ENCODE results near the gene NR1D2.

The NR1D2 gene

GRCh38 chr3:23944007-23944783, 891 bp upstream of the NR1D2 start:
- H3K4me2 ChIP-seq = peak overlapping the region; percentile 82
- H3K4me3 ChIP-seq = peak overlapping the region; percentile 71
- no peaks in the 10 kb centered on the region for H3K36me3 ChIP-seq
- H3K9me3 ChIP-seq = no peaks in the 10 kb centered on the region
- no peak overlapping the region for H3K27ac ChIP-seq
- H3K9ac ChIP-seq = no peak overlapping the region
- peaks cover 15% of the 10 kb centered on the region for H3K4me1 ChIP-seq
- peaks cover 30% of the 10 kb centered on the region for H4K20me1 ChIP-seq
- peaks cover 20% of the 10 kb centered on the region for H3K27me3 ChIP-seq
- no peak for TF ChIP-seq Cebpa-rat (IDR thresholded peaks at IDR 0.05)

DNA sequence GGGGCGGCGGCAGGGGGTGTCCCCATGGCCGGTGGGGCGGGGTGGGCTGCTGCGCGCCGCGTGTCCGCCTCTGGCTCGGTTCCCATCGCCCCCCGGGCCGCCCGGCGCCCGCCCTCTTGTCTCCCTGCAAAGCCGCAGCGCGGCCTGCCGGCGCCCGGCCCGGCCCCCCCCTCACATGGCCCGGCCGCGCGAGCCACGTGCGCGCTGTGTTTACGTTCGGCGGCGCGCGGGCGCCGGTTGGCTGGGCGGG, 502 bp downstream of the NR1D2 start:
- Histone ChIP-seq H3K9ac (peak overlapping the region; percentile 86), H3K36me3 (no peaks in the 10 kb centered on the region), H3K4me1 (peaks cover 27% of the 10 kb centered on the region), H3K4me3 (peak overlapping the region; percentile 71), H3K27ac (peak overlapping the region; percentile 89), H3K27me3 (peaks cover 20% of the 10 kb centered on the region), H3K4me2 (peak overlapping the region; percentile 71), H4K20me1 (peaks cover 44% of the 10 kb centered on the region), H3K9me3 (no peaks in the 10 kb centered on the region)
- no peak for TF ChIP-seq Cebpa-rat (IDR thresholded peaks at IDR 0.05)

DNA sequence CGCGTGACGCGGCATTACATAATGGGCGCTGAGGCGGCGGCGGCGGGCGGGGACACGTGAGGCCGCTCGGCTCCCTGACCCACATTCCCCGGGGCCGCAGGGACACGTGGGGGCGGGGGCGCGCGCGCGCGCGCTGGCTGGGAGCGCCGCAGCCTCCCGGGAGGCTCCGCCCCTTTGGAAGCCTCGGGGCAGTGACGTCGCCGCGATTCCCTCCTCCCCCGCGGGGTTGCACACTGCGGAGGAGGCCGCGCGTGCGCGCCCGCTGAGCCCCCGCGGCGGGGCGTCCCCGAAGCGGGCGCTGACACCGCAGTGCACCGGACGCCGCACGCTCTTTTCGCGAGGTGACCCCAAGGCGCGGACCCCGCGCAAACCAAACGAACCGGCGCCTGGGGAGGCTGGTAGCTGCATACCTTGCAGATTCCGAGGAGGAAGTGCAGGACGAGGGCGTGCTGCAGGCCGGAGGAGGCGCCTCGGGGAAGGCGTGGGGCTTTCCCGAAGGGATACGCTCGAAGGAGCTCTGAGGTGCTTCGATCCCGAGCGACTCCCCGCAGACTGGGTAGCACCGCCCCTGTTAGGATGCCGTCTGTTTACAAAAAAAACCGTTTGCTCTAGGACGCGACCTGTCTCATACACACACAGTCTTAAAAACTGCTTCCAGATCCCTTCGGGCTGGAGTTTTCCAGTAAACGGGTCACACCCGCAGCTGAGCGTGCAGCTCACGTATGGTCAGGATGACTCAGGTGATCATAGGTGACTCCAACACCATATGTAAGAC, 1.0 kb downstream of the NR1D2 start:
- Histone ChIP-seq H3K27ac (peak overlapping the region; percentile 89), H4K20me1 (peaks cover 49% of the 10 kb centered on the region)
- no peak for TF ChIP-seq Cebpa-rat (IDR thresholded peaks at IDR 0.05)

DNA sequence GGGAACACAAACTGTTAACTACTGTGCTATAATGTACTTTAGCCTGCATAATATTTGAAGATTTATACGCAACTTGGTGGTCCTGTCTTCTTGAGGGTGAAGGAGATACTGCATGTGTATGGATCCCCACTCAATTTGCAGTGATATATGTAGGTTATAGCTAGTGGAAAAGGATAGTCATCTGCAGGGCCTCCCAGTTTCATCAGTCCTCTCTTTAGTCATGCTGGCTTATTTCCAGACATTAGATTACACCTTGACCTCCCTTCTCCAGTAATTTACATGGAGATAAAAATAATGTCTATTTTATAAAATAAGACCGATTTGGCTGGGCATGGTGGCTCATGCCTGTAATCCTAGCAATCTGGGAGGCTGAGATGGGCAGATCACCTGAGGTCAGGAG, 3.7 kb downstream of the NR1D2 start:
- Histone ChIP-seq H3K4me1 (peaks cover 57% of the 10 kb centered on the region), H3K4me3 (no peak overlapping the region), H3K27ac (no peak overlapping the region), H3K9me3 (no peaks in the 10 kb centered on the region), H3K9ac (no peak overlapping the region), H4K20me1 (peaks cover 76% of the 10 kb centered on the region), H3K4me2 (no peak overlapping the region), H3K27me3 (peaks cover 12% of the 10 kb centered on the region), H3K36me3 (no peaks in the 10 kb centered on the region)
- no peak for TF ChIP-seq Cebpa-rat (IDR thresholded peaks at IDR 0.05)

More for the DNA sequence above, 1.0 kb downstream of the NR1D2 start:
- H3K9me3 ChIP-seq = no peaks in the 10 kb centered on the region
- H3K36me3 ChIP-seq = no peaks in the 10 kb centered on the region
- H3K4me3 ChIP-seq = peak overlapping the region; percentile 71
- peaks cover 30% of the 10 kb centered on the region for H3K4me1 ChIP-seq
- peak overlapping the region; percentile 86 for H3K9ac ChIP-seq
- peak overlapping the region; percentile 89 for H3K4me2 ChIP-seq
- peaks cover 20% of the 10 kb centered on the region for H3K27me3 ChIP-seq

GRCh38 chr3:23949784-23950183, 4.7 kb downstream of the NR1D2 start:
- Histone ChIP-seq H3K36me3 (no peaks in the 10 kb centered on the region), H3K27ac (no peak overlapping the region), H3K9ac (no peak overlapping the region), H3K27me3 (peaks cover 2% of the 10 kb centered on the region; the same call in 1 of the 2 replicates), H3K4me3 (no peak overlapping the region), H3K4me1 (peaks cover 56% of the 10 kb centered on the region), H3K9me3 (no peaks in the 10 kb centered on the region), H3K4me2 (peak overlapping the region; percentile 40), H4K20me1 (peaks cover 86% of the 10 kb centered on the region)
- no peak for TF ChIP-seq Cebpa-rat (IDR thresholded peaks at IDR 0.05)

- no peak for TF ChIP-seq Cebpa-rat (IDR thresholded peaks at IDR 0.05)
- Histone ChIP-seq H4K20me1 (peaks cover 91% of the 10 kb centered on the region), H3K27me3 (no peaks in the 10 kb centered on the region), H3K4me2 (peak overlapping the region; percentile 40), H3K4me1 (peaks cover 56% of the 10 kb centered on the region), H3K4me3 (no peak overlapping the region), H3K9ac (no peak overlapping the region), H3K9me3 (no peaks in the 10 kb centered on the region), H3K36me3 (no peaks in the 10 kb centered on the region), H3K27ac (no peak overlapping the region)
Measured at GRCh38 chr3:23950293-23950692, 5.2 kb downstream of the NR1D2 start.

- no peak overlapping the region for H3K4me3 ChIP-seq
- no peaks in the 10 kb centered on the region for H3K9me3 ChIP-seq
- no peak overlapping the region for H3K9ac ChIP-seq
- H3K4me1 ChIP-seq = peaks cover 45% of the 10 kb centered on the region
- H4K20me1 ChIP-seq = peaks cover 95% of the 10 kb centered on the region
- H3K27me3 ChIP-seq = no peaks in the 10 kb centered on the region
- H3K36me3 ChIP-seq = peaks cover 3% of the 10 kb centered on the region; the same call in 1 of the 2 replicates
- no peak overlapping the region for H3K27ac ChIP-seq
- H3K4me2 ChIP-seq = peak overlapping the region; percentile 76
- no peak for TF ChIP-seq Cebpa-rat (IDR thresholded peaks at IDR 0.05)
Measured at GRCh38 chr3:23952646-23953045, 7.6 kb downstream of the NR1D2 start.

DNA sequence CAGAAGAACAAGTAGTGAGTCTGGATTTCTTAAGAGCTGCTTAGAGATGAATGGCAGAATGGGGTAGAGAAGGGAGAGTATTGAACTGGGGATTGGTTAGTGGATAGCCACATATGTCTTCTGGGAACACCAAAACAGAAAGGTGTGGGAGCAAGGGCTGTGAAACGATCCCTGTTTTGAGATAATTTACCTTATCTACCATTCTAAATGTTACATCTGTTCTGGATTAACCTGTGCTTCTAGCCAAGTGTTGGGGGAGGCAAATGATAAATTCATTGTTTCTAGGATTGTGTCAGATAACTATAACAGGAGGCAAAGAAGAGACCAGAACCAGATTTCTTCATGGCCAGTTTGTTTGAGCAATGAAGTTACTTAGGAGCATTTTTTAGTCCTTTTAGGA, 8.4 kb downstream of the NR1D2 start:
- H3K27me3 ChIP-seq = no peaks in the 10 kb centered on the region
- H3K27ac ChIP-seq = no peak overlapping the region
- no peak overlapping the region for H3K9ac ChIP-seq
- H3K4me3 ChIP-seq = no peak overlapping the region
- H3K36me3 ChIP-seq = peaks cover 3% of the 10 kb centered on the region; the same call in 1 of the 2 replicates
- no peaks in the 10 kb centered on the region for H3K9me3 ChIP-seq
- H3K4me2 ChIP-seq = peak overlapping the region; percentile 76
- peaks cover 95% of the 10 kb centered on the region for H4K20me1 ChIP-seq
- no peak for TF ChIP-seq Cebpa-rat (IDR thresholded peaks at IDR 0.05)
- peaks cover 45% of the 10 kb centered on the region for H3K4me1 ChIP-seq

DNA sequence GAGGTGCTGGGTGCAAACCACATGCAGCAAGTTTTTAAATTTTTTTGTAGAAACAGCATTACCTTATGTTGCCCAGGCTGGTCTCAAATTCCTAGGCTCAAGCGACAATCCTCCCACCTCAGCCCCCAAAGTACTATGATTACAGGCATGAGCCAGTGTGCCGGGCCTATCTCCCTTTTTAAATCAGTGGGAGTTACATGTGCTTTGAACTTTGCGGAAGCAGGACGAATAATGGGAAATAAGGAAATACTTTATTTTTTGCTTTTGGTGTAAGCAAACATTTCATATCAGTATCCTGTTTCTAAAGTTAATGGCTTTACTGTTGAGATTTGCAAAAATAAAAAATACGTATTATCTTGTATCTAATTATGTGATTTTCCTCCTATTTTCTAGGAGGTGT, 9.1 kb downstream of the NR1D2 start:
- H3K27me3 ChIP-seq = no peaks in the 10 kb centered on the region
- peaks cover 94% of the 10 kb centered on the region for H4K20me1 ChIP-seq
- H3K4me3 ChIP-seq = no peak overlapping the region
- peaks cover 45% of the 10 kb centered on the region for H3K4me1 ChIP-seq
- no peak overlapping the region for H3K27ac ChIP-seq
- H3K9me3 ChIP-seq = no peaks in the 10 kb centered on the region
- H3K9ac ChIP-seq = no peak overlapping the region
- peaks cover 3% of the 10 kb centered on the region; the same call in 1 of the 2 replicates for H3K36me3 ChIP-seq
- TF ChIP-seq Cebpa-rat (IDR thresholded peaks at IDR 0.05) = no peak
- peak overlapping the region; percentile 76; the same call in 1 of the 2 replicates for H3K4me2 ChIP-seq

DNA sequence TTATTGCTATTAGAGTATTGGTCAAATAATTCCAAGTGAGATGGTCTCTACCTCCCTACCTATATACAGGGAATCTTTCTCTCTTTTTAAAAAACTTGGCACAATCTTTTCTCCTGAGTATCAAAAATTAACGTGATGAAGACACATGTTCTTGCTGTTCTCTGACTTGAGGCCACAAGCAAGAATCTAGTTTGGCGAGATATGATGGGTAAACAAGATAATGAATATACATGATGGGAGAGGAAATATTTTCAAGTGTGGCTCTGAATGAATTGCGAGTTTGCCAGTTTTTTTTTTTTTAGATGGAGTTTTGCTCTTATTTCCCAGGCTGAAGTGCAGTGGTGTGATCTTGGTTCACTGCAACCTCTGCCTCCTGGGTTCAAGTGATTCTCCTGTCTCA, 11.6 kb downstream of the NR1D2 start:
- peaks cover 69% of the 10 kb centered on the region for H4K20me1 ChIP-seq
- peaks cover 21% of the 10 kb centered on the region for H3K36me3 ChIP-seq
- peaks cover 24% of the 10 kb centered on the region for H3K4me1 ChIP-seq
- H3K4me3 ChIP-seq = no peak overlapping the region
- no peak overlapping the region for H3K9ac ChIP-seq
- no peak overlapping the region for H3K4me2 ChIP-seq
- H3K27me3 ChIP-seq = no peaks in the 10 kb centered on the region
- no peaks in the 10 kb centered on the region for H3K9me3 ChIP-seq
- TF ChIP-seq Cebpa-rat (IDR thresholded peaks at IDR 0.05) = no peak
- H3K27ac ChIP-seq = no peak overlapping the region

Measured in BLaER1 (cell line).